Bronchial epithelial cell (primary cell): Measurements from ENCODE around the gene TIMP4. TPM values are rescaled to one million over a fixed set of nuclear protein-coding genes. Genes with fewer than 3 reads are reported as not detected.
A peak's percentile ranks its signal among the peaks of the same experiment; 100 is the strongest.

Experiments
- DNase-seq: peaks from one replicate; pipeline ENCODE4 v3.0.0-alpha.2; 2010; ENCODE audit warnings: low read depth
- FAIRE-seq: peaks from 2 replicates; lab custom pipeline; 2011; peaks lifted over from hg19 to GRCh38; lab: Jason Lieb, UNC
- H3K27me3 ChIP-seq: 2 replicates; pipeline ENCODE4 v1.5.1; 2011; ENCODE audit warnings: low read length; ENCODE audit not compliant: control insufficient read depth, insufficient read depth
- H3K36me3 ChIP-seq: 2 replicates; pipeline ENCODE4 v1.5.1; 2011; ENCODE audit warnings: low read length; ENCODE audit not compliant: control insufficient read depth, insufficient read depth
- H3K4me3 ChIP-seq: 2 replicates; pipeline ENCODE4 v1.5.1; 2011; ENCODE audit warnings: mild to moderate bottlenecking, low read depth, low read length, control low read depth
- CTCF ChIP-seq: IDR thresholded peaks from 2 replicates; pipeline ENCODE4 v1.5.1; 2011; ENCODE audit warnings: mild to moderate bottlenecking, moderate library complexity, low read length, control low read depth, inconsistent platforms; ENCODE audit not compliant: insufficient read depth, severe bottlenecking
- total RNA-seq: library from RNA; depleted of rRNA; stranded (reverse); fragments of >200 nt; gene quantifications from 2 replicates; pipeline ENCODE4 v1.2.1, GENCODE V29; 2014

TIMP4 gene
- total RNA-seq, 1 donor from 2014 or later = 1.1 TPM

DNA sequence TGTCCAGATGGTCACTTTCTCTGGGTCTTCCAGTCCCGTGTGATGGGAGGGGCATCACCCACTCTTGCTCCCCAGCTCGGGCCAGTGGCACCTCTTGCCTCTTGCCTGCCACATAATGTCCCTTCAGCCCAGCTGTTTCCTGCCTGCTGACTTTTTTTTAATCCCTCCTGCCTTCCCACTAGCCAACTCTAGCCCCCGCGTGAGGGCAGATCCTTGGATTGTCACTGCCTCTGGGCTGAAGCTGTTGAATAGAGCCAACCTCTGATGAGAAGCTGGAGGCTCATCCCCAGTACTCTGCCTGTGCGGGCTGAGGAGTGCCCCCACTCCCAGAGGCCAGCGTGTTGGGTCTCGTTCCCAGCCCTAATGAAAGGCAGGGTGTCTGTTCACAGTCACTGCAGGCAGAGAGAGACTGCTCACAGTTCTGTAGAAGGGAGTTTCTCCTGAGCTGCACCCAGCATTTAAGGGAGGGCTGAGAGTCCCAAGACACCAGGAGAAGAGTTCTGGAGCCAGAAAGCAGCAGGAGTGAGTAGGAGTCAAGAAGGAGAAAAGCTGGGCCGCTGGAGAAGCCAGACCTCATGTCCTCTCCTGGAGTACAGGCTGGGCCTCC is 30.1 kb upstream of the TIMP4 start:
- no peak for TF ChIP-seq CTCF
- Histone ChIP-seq H3K4me3 (no peak overlapping the region), H3K27me3 (no peaks in the 10 kb centered on the region), H3K36me3 (no peaks in the 10 kb centered on the region)
- DNase-seq (peak; percentile 59), FAIRE-seq (no peak)

GRCh38 chr3:12188328-12188648 is 29.6 kb upstream of the TIMP4 start:
- Histone ChIP-seq H3K27me3 (no peaks in the 10 kb centered on the region), H3K36me3 (no peaks in the 10 kb centered on the region), H3K4me3 (no peak overlapping the region)
- DNase-seq = no peak
- no peak for TF ChIP-seq CTCF
- no peak for FAIRE-seq

DNA sequence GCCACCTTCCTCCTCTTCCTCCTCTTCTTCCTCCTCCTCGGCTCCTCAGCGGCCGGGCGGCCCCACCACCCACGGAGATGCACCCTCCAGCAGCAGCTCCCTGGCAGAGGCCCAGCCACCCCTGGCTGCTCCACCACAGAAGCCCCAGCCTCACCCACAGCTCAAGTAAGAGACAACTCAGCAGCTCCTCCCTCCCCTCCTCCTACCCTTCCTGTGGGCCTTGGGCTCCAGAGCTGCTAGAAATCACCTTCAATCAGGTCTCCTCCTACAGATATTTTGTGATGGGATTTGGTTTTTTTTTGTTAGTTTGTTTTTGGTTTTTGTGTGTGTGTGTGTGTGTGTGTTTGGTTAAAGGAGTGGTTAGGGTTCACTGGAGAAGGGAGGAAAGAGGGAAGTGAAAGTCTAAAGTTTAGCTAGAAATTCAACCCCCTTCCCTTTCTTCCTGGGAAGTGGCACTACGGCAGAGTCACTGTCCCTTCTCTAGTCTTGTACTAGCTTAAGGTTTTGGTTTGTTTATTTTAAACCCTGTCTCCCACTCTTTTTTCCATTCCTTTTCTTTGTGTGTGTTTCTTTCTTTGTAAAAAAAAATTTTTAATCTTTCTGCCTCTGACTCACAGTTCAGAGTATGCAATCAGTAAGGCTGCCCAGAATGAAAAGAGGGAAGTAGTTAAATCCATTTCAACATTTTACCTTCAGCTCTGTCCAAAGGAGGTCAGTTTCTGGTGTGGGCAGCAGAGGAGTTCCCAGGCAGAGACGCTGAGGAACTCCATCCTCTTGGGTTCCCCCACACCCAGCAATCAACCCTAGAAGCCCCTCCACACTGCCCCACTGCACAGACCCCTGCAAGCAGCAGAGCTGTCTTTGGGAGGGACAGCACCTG is 29.0 kb upstream of the TIMP4 start:
- no peak overlapping the region for H3K4me3 ChIP-seq
- FAIRE-seq (no peak), DNase-seq (peak; percentile 32)
- H3K27me3 ChIP-seq = no peaks in the 10 kb centered on the region
- no peaks in the 10 kb centered on the region for H3K36me3 ChIP-seq
- TF ChIP-seq CTCF = no peak

DNA sequence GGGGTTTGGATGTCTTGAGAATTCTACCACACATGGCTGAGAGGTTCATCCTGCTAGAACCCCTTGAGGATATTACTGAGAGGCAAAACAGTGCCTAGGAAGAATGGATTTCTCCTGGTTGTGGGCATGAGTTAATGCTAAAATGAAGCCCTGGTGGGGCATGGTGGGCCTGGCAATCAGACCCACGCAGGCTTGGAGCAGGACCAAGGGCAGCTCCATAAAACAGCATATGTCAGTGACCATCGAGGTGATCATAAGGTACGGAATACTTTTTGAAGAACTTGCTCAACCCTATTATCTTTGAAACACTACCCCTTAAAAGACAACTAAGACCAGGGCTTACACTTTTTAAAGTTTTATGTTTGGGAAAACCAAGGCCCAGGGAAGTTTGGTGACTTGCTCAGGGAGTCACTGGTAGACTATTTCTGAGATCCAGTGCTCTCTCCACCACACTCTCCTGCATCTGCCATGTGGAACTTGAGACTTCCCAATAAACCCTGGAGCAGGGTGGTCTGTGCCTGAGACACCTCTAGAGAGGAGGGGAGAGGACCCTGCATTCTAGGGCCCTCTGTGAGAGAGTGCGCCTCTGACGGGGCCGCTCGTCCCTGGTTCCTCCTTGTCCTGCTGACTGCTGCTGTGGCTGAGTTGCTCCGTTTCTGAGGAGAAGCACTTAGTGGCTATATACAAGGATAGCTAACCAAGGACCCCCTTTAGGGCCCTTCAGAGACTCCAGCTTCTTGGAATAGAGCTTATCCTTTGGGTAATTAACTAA is 28.0 kb upstream of the TIMP4 start:
- no peaks in the 10 kb centered on the region for H3K36me3 ChIP-seq
- no peak for TF ChIP-seq CTCF
- FAIRE-seq (no peak), DNase-seq (no peak)
- no peaks in the 10 kb centered on the region for H3K27me3 ChIP-seq
- no peak overlapping the region for H3K4me3 ChIP-seq

DNA sequence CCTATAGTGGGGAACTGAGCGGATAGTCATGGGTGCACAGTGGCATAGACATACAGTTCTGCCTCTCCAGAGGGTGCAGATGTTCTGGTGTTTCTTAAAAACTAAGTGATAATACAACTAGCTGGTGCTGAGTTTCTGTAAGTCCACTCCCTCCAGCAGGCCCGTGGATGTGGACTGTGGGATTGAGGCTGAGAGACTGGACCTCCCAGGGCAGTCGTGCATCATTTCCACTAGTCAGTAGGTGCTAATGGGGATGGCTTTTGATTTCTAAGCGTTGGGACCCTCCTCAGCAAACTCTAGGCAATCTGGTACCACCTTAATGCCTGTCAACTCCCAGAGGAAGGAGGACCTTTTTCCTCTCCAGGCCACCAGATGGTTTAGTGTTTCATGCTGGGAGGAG is 27.3 kb upstream of the TIMP4 start:
- DNase-seq = no peak
- Histone ChIP-seq H3K27me3 (no peaks in the 10 kb centered on the region), H3K4me3 (no peak overlapping the region), H3K36me3 (no peaks in the 10 kb centered on the region)
- FAIRE-seq = no peak
- no peak for TF ChIP-seq CTCF
